ENCODE data around the gene GLT6D1. TPM values are rescaled to one million over a fixed set of nuclear protein-coding genes. Genes with fewer than 3 reads are reported as not detected.

Gene GLT6D1
- total and polyA plus RNA-seq, 2 of the 8 experiments (the other 6 are each of a cell fraction or from before 2014, with no cell fraction given), result 1.3 to 2.1 TPM

DNA sequence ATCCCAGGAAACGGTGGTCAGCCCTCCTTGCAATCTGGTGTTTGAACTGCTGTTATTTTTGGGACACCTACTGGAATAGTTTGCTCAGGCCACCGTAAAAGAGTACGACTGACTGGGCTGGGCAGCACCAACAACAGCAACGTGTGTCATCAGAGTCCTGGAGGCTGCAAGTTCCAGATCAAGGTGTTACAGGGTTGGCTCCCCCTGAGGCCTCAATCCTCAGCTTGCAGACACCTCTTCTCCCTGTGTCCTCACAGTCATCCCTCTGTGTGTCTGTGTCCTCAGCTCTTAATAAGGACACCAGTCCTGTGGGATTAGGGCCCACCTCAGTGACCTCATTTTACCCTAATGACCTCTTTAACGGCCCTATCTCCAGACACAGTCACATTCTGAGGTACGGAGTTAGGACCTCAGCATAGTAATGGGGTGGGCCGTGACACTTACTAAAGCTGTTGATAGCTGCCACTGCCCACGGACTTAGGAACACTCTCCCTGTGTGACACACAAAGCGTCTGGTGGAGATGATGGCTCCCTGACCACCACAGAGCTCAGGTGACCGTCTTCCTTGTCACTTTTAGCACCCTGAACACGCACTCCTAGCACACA, 16.8 kb downstream of the GLT6D1 start:
- 92% methylated on average over 11 of the region's 11 CpGs; no CpG with 5 or more reads in 1 of the 2 experiments for WGBS, 2 experiments (ENCODE audit: extremely low coverage in 1 of 2, insufficient coverage in 1 of 2, insufficient read length in 1 of 2, insufficient replicate concordance in 2 of 2, low coverage in 1 of 2, low lambda C conversion rate in 2 of 2, missing lambda C conversion rate in 1 of 2)
- POLR2A ChIA-PET (ENCODE audit: partially characterized antibody), result interaction anchor here (1.2 kb wide), 1 partner anchor 26 kb away, joined by 5 read pairs; no protein-coding TSS in a partner anchor
- no peak overlapping the region for H3K18ac ChIP-seq (ENCODE audit: extremely low read depth, low read length)
- TF ChIP-seq SRF (IDR thresholded peaks at IDR 0.05; ENCODE audit: low read depth, low read length) (no peak), SAP30 (IDR thresholded peaks at IDR 0.05; ENCODE audit: insufficient read depth, insufficient replicate concordance, low read length) (no peak), ASH2L (IDR thresholded peaks at IDR 0.05; ENCODE audit: low read length) (no peak), SP2 (IDR thresholded peaks at IDR 0.05; ENCODE audit: low read length) (no peak)
- TF ChIP-seq, protein P1, sequence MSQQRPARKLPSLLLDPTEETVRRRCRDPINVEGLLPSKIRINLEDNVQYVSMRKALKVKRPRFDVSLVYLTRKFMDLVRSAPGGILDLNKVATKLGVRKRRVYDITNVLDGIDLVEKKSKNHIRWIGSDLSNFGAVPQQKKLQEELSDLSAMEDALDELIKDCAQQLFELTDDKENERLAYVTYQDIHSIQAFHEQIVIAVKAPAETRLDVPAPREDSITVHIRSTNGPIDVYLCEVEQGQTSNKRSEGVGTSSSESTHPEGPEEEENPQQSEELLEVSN (IDR thresholded peaks at IDR 0.05), result no peak
- TF ChIP-seq, protein P2, sequence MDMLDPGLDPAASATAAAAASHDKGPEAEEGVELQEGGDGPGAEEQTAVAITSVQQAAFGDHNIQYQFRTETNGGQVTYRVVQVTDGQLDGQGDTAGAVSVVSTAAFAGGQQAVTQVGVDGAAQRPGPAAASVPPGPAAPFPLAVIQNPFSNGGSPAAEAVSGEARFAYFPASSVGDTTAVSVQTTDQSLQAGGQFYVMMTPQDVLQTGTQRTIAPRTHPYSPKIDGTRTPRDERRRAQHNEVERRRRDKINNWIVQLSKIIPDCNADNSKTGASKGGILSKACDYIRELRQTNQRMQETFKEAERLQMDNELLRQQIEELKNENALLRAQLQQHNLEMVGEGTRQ (IDR thresholded peaks at IDR 0.05; ENCODE audit: low read length), result no peak
- TF ChIP-seq, protein P3, sequence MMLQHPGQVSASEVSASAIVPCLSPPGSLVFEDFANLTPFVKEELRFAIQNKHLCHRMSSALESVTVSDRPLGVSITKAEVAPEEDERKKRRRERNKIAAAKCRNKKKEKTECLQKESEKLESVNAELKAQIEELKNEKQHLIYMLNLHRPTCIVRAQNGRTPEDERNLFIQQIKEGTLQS (IDR thresholded peaks at IDR 0.05; ENCODE audit: insufficient read depth, low read depth, low read length), result no peak
- TF ChIP-seq, protein P4, sequence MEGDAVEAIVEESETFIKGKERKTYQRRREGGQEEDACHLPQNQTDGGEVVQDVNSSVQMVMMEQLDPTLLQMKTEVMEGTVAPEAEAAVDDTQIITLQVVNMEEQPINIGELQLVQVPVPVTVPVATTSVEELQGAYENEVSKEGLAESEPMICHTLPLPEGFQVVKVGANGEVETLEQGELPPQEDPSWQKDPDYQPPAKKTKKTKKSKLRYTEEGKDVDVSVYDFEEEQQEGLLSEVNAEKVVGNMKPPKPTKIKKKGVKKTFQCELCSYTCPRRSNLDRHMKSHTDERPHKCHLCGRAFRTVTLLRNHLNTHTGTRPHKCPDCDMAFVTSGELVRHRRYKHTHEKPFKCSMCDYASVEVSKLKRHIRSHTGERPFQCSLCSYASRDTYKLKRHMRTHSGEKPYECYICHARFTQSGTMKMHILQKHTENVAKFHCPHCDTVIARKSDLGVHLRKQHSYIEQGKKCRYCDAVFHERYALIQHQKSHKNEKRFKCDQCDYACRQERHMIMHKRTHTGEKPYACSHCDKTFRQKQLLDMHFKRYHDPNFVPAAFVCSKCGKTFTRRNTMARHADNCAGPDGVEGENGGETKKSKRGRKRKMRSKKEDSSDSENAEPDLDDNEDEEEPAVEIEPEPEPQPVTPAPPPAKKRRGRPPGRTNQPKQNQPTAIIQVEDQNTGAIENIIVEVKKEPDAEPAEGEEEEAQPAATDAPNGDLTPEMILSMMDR (IDR thresholded peaks at IDR 0.05; ENCODE audit: control extremely low read depth in 1 of 3, insufficient read depth in 1 of 3, low read depth in 1 of 3, low read length in 3 of 3), result no peak

More for the DNA sequence above, 16.8 kb downstream of the GLT6D1 start:
- Histone ChIP-seq H2AK5ac (ENCODE audit: low read depth, low read length) (no peak overlapping the region), H3K56ac (replicated peaks; ENCODE audit: insufficient read length, low read depth, low read length) (no peak overlapping the region), H3K79me1 (ENCODE audit: low read depth, low read length) (no peaks in the 10 kb centered on the region), H4K91ac (replicated peaks; ENCODE audit: insufficient read length, low read length) (no peak overlapping the region), H4K5ac (ENCODE audit: insufficient read length, low read depth, low read length) (no peak overlapping the region), H2BK120ac (replicated peaks; ENCODE audit: low read depth, low read length) (no peak overlapping the region), H3K4me2 (ENCODE audit: insufficient read depth in 1 of 2, low read depth in 2 of 2, low read length in 2 of 2) (no peak overlapping the region), H3K23ac (ENCODE audit: insufficient read length) (no peak overlapping the region), H3K79me2 (ENCODE audit: control insufficient read depth in 1 of 2, insufficient read depth in 2 of 2, low read length in 2 of 2) (no peaks in the 10 kb centered on the region), H3K9me3 (ENCODE audit: insufficient read depth in 2 of 2, low read depth in 1 of 2, low read length in 1 of 2) (peaks cover 0 to 3% of the 10 kb centered on the region in 2 experiments; a peak in 1 of 4 replicates), H2BK20ac (ENCODE audit: low read length) (no peak overlapping the region), H2AFZ (ENCODE audit: low read length) (no peak overlapping the region), H3K27ac (ENCODE audit: low read depth, low read length) (no peak overlapping the region), H3K27me3 (replicated peaks in 1 of 4; ENCODE audit: control insufficient read depth in 3 of 4, extremely low read depth in 1 of 4, insufficient read depth in 3 of 4, low read length in 3 of 4) (no peaks in the 10 kb centered on the region; a peak in 1 of 7 replicates), H3K14ac (ENCODE audit: insufficient read length) (no peak overlapping the region), H3K4me1 (replicated peaks in 1 of 4; ENCODE audit: control insufficient read depth in 3 of 4, insufficient read depth in 4 of 4, low read length in 3 of 4) (no peaks in the 10 kb centered on the region), H4K8ac (ENCODE audit: extremely low read depth, insufficient read depth, low read length) (no peak overlapping the region), H2BK15ac (ENCODE audit: low read length) (no peak overlapping the region), H3K36me3 (ENCODE audit: control insufficient read depth in 2 of 4, insufficient read depth in 4 of 4, low read length in 3 of 4) (no peaks in the 10 kb centered on the region), H3K9ac (replicated peaks in 1 of 4; ENCODE audit: extremely low read depth in 1 of 4, low read depth in 3 of 4, low read length in 3 of 4) (no peak overlapping the region), H4K20me1 (replicated peaks in 1 of 2; ENCODE audit: control insufficient read depth in 1 of 2, insufficient read depth in 2 of 2, low read length in 2 of 2) (no peaks in the 10 kb centered on the region), H3K4me3 (ENCODE audit: extremely low read depth in 1 of 4, insufficient read depth in 2 of 4, low read depth in 3 of 4, low read length in 4 of 4) (no peak overlapping the region), H3K4ac (replicated peaks; ENCODE audit: insufficient read length, low read depth, low read length) (no peak overlapping the region), H3K23me2 (ENCODE audit: low read depth, low read length) (no peaks in the 10 kb centered on the region), H2BK12ac (ENCODE audit: low read depth, low read length) (no peak overlapping the region), H2BK5ac (ENCODE audit: low read depth, low read length) (no peak overlapping the region)
- CTCF ChIA-PET (ENCODE audit: partially characterized antibody), result interaction anchor here (0.9 to 2.5 kb wide), 6 partner anchors 12 to 50 kb away, joined by 3 to 9 read pairs (median 4); no protein-coding TSS in a partner anchor
- DNase-seq (ENCODE audit: low read depth in 1 of 2, low spot score in 2 of 2) (no peak), FAIRE-seq (no peak)

Measured in H1 (cell line).